HFFc6 (cell line): ENCODE data around the gene PLEKHM2. TPM values are rescaled to one million over a fixed set of nuclear protein-coding genes. Genes with fewer than 3 reads are reported as not detected.
A peak's percentile ranks its signal among the peaks of the same experiment; 100 is the strongest.

Experiments
- DNase-seq: peaks from one replicate; pipeline ENCODE4 v3.0.0-alpha.2; 2018
- H3K27ac Mint-ChIP-seq: 2 replicates; pipeline ENCODE4 v1.8.0; 2020; ENCODE audit warnings: mild to moderate bottlenecking, mixed read lengths
- H3K27me3 Mint-ChIP-seq: 2 replicates; pipeline ENCODE4 v1.8.0; 2021; ENCODE audit warnings: mild to moderate bottlenecking, moderate library complexity, mixed read lengths; ENCODE audit not compliant: insufficient read depth
- H3K36me3 Mint-ChIP-seq: 2 replicates; pipeline ENCODE4 v1.8.0; 2021; ENCODE audit warnings: low read depth, mixed read lengths
- H3K4me1 Mint-ChIP-seq: 2 replicates; pipeline ENCODE4 v1.8.0; 2020; ENCODE audit warnings: low read depth, mixed read lengths
- H3K4me3 Mint-ChIP-seq: 2 replicates; pipeline ENCODE4 v1.8.0; 2020; ENCODE audit warnings: mild to moderate bottlenecking, moderate library complexity, mixed read lengths
- H3K9me3 Mint-ChIP-seq: 2 replicates; pipeline ENCODE4 v1.8.0; 2020; ENCODE audit warnings: mild to moderate bottlenecking, mixed read lengths
- total RNA-seq, 6 experiments: library from RNA; stranded (reverse); fragmentation: NEBNext Ultra II Directional; extraction: Animal tissue kit (Norgen Biotek cat#: 25700); gene quantifications; 2 replicates in 1 of 6; 3 replicates in 5 of 6; pipeline ENCODE4 v1.2.3, GENCODE V29; 2021
- TF ChIP-seq, protein P1 (sequence below): fragments of 200-600 bp; sonication (generic); IDR thresholded peaks from 2 replicates; pipeline ENCODE4 v1.5.0; 2021; ENCODE audit warnings: antibody characterized with exemption, mild to moderate bottlenecking

PLEKHM2 gene
- total RNA-seq, 6 experiments from 2014 or later: 61.5 to 70.5 (median 66.0) TPM

DNA sequence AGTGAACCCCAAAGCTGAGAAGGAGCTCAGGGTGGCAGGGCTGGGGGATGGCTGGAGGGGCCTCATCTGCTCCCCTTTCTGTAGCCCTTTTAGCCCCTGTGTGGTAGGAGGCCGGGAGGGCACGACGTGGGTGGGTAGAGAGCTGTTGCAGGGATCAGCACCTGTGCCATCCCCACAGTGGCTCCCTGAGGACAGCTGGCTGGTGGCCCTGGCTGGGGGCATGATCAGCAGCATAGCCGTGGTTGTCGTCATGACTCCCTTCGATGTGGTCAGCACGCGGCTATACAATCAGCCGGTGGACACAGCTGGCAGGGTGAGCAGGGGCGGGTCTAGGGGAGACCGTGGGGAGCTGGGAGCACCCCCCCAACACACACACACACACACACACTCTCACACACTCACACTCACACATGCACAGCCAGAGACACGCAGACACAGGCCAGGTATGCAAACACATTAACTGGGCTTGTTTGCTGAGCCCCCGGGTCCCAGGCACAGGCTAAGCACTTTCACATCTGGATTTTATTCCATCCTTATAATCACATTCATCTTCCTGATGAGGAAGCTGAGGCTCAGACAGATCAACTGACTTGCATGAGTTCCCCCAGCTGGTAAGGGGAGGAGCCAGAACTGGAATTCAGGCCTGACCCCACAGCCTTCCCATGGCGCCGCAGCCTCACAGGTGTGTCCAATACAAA is 54.4 kb downstream of the PLEKHM2 start:
- Mint-ChIP-seq H3K4me3 (peak overlapping the region; percentile 22; the same call in 1 of the 2 replicates), H3K27me3 (peaks cover 1% of the 10 kb centered on the region), H3K27ac (peak overlapping the region; percentile 16), H3K9me3 (no peaks in the 10 kb centered on the region), H3K36me3 (no peaks in the 10 kb centered on the region), H3K4me1 (peaks cover 7% of the 10 kb centered on the region)
- DNase-seq: no peak
- TF ChIP-seq, protein P1, sequence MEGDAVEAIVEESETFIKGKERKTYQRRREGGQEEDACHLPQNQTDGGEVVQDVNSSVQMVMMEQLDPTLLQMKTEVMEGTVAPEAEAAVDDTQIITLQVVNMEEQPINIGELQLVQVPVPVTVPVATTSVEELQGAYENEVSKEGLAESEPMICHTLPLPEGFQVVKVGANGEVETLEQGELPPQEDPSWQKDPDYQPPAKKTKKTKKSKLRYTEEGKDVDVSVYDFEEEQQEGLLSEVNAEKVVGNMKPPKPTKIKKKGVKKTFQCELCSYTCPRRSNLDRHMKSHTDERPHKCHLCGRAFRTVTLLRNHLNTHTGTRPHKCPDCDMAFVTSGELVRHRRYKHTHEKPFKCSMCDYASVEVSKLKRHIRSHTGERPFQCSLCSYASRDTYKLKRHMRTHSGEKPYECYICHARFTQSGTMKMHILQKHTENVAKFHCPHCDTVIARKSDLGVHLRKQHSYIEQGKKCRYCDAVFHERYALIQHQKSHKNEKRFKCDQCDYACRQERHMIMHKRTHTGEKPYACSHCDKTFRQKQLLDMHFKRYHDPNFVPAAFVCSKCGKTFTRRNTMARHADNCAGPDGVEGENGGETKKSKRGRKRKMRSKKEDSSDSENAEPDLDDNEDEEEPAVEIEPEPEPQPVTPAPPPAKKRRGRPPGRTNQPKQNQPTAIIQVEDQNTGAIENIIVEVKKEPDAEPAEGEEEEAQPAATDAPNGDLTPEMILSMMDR: no peak

DNA sequence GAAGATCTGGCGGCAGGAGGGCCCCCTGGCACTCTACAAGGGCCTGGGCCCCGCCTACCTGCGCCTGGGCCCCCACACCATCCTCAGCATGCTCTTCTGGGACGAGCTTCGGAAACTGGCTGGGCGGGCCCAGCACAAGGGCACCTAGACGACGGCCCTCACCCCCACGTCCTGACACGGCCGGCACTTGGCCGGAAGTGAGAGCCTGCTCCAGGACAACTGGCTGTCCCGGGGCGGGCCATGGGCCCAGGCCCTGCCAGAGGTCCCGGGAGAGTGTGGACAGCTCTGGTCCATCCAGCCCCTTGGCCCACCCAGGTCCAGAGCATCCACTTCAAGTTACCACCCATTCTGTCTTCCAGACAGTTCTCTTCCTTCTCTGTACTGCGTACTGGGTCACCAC is 55.1 kb downstream of the PLEKHM2 start:
- no peaks in the 10 kb centered on the region for H3K9me3 Mint-ChIP-seq
- H3K36me3 Mint-ChIP-seq: no peaks in the 10 kb centered on the region
- peaks cover 7% of the 10 kb centered on the region for H3K4me1 Mint-ChIP-seq
- H3K27ac Mint-ChIP-seq: no peak overlapping the region; the same call in 1 of the 2 replicates
- H3K27me3 Mint-ChIP-seq: peaks cover 1% of the 10 kb centered on the region
- no peak for DNase-seq
- H3K4me3 Mint-ChIP-seq: no peak overlapping the region
- TF ChIP-seq, protein P1: no peak

DNA sequence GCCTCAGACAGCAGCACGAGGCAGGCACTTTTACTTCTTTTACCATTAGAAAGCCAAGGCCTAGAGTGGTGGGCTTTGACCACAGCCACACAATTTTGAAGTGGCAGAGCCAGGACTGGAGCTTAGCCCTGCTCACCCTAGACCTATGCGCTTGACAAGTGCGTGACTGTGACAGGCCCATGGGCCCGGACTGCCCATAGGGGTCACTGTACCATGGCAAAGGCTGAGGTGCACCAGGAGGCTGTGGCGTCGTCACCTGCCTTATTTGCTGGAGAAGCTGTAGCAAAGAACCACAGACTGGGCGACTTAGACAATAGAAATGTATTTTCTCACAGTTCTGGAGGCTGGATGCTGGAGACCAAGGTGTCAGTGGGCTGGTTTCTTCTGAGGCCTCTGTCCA is 55.6 kb downstream of the PLEKHM2 start:
- Mint-ChIP-seq H3K27ac (no peak overlapping the region; the same call in 1 of the 2 replicates), H3K4me1 (peaks cover 7% of the 10 kb centered on the region), H3K27me3 (peaks cover 1% of the 10 kb centered on the region), H3K9me3 (no peaks in the 10 kb centered on the region), H3K4me3 (no peak overlapping the region), H3K36me3 (no peaks in the 10 kb centered on the region)
- no peak for DNase-seq
- TF ChIP-seq, protein P1: peak; percentile 56; the same call in 1 of the 2 replicates

DNA sequence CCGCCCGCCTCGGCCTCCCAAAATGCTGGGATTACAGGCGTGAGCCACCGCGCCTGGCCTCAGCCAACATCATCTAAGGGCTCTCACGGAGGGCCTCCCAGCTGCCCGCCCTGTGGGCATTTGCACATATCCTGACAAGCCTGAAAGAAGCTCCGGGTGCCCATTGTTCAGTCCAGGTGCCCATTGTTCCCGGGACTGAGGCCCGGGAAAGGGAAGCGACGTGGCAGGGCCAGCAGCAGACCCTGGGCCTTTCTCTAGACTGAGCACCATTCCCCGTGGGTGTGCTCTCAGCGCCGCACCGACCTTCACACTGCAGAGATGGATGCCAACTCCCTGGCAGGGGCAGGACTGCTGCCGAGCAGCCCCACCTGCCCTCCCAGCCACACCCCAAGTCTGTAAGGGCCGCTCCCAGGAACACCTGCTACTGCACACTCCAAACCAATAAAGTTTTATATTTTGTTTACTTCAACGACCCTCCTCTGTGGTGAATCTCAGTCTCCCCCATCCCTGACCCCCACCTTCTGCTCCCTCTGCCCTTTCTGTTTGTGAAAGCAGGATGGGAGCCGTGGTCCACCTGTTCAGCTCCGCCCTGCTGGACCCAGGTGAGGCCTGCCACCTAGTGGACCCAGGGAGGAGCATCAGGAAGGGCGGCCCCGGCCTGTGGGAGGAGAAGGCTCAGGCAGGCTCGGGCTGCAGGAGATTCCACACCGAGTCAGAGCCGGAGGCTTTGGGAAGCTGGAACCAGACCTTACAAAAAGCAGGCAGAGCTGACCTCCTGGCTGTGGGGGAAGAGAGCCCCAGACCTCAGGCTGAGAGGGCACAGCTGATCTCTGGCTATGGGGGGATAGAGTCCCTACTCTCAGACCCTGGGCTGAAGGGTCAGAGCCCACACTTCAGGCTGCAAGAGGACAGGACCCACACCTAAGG is 57.1 kb downstream of the PLEKHM2 start:
- Mint-ChIP-seq H3K4me1 (peaks cover 7% of the 10 kb centered on the region), H3K27me3 (peaks cover 1% of the 10 kb centered on the region), H3K9me3 (no peaks in the 10 kb centered on the region), H3K4me3 (no peak overlapping the region; the same call in 1 of the 2 replicates), H3K36me3 (no peaks in the 10 kb centered on the region), H3K27ac (no peak overlapping the region)
- TF ChIP-seq, protein P1: peak; percentile 88
- peak; percentile 62 for DNase-seq

DNA sequence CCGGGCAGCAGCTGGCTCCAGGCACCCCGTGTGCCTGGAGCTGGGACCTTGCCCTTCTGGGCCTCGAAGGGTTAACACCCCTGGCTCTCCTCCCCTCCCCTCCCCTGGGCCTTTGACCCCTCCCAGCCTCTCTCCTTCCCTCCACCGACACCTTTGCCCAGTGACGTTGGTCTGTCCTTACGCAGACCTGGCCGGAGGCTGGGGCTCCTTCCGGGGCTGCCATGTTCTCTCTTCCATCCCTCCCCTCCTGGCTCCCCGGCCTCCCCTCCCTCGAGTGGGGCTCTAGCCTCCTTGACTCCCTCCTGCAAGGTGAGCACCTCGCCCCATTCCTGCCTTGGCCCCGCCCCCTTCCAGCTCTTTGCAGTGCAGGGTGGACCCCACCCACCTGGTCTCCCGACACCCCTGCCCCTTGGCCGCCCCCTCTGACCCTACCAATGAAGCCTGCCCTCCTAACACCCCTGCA is 58.2 kb downstream of the PLEKHM2 start, which contains the start of gene TMEM82:
Gene TMEM82 (plus strand): TSS at position 161 of the 463 bp plus-strand sequence. CDS start 61 bp downstream, at position 222.
- no peaks in the 10 kb centered on the region for H3K9me3 Mint-ChIP-seq
- DNase-seq: no peak
- H3K4me1 Mint-ChIP-seq: peaks cover 7% of the 10 kb centered on the region
- no peak within 1 kb of the TSS for H3K27ac Mint-ChIP-seq
- peaks cover 1% of the 10 kb centered on the region; the same call in 1 of the 2 replicates for H3K27me3 Mint-ChIP-seq
- TF ChIP-seq, protein P1: no peak
- no peaks in the 10 kb centered on the region for H3K36me3 Mint-ChIP-seq
- H3K4me3 Mint-ChIP-seq: no peak within 1 kb of the TSS; the same call in 1 of the 2 replicates
